ENCODE data around the gene MROH2B.

The MROH2B gene

GRCh38 chr5:40972434-40972833 lies 98.7 kb downstream of the MROH2B start:
- DNase-seq (ENCODE audit: low read depth in 2 of 2) = no peak

- no peak for DNase-seq (ENCODE audit: low read depth in 2 of 2)
These were observed 108.8 kb downstream of the MROH2B start for GRCh38 chr5:40962207-40962955.

- DNase-seq (ENCODE audit: low read depth in 2 of 2) = no peak
These were observed 111.1 kb downstream of the MROH2B start for GRCh38 chr5:40960037-40960436.

DNA sequence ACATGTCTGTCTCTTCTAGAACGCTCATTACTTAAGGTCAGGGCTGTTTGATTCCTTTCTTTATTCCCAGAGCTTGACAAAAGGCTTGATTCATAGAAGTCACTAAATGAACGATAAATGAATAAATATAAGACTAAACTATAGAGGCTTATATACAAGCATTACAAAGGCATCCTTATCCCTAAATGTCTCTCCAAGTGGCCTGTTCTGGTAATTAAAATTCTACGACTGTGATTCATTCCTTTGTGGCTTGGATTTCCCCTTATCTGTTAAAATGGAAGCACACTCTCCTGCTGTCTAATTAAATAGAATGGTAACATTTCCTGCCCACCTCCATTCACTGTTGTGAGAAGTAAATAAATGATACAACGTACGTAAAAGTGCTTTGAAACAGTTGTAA lies 112.3 kb downstream of the MROH2B start:
- DNase-seq (ENCODE audit: low read depth in 2 of 2) = no peak

DNA sequence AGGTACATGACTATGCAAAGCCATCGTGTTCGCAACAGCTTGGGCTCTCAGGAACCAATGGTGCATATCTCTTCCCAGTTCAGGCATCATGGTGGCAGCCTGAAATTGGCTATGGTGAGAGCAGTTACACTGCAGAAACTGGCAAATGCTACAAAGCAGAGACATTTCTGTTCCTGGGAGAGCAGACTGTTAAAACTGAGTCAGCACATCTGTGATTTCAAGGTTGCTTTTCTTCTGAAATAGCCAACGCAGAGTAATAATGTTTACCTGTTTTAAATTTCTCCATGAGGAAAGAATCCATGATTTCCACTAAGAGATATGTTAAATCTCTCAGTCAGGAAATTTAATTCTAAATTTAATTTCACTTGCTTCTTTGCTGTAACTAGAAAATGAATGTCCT lies 114.1 kb downstream of the MROH2B start:
- no peak for DNase-seq (ENCODE audit: low read depth in 2 of 2)

GRCh38 chr5:40955313-40955712 lies 115.8 kb downstream of the MROH2B start:
- no peak for DNase-seq (ENCODE audit: low read depth in 2 of 2)
